Hippocampal formation (tissue), 2 donors: Measurements from ENCODE around the gene CDCA5.

Experiments
- DNase-seq, 2 donors: peaks; one replicate each; lab custom pipeline; 2025; lab: John Stamatoyannopoulos, UW

The CDCA5 gene

DNA sequence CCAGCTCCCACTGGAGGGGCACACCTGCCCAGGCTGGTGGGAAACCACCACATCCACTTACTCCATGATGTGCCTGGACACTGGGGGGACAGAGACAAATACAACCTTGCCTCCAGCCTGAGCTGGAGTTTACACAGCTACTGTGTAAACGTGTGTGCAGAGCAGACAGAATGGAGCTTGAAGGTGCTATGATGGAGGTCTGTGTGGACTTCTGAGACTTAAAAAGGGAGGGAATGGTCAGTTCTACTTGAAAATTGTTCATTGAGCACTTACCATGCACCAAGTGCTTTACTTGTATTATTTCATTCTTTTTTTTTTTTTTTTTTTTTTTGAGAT is 11.2 kb downstream of the CDCA5 start:
- no peak for DNase-seq

DNA sequence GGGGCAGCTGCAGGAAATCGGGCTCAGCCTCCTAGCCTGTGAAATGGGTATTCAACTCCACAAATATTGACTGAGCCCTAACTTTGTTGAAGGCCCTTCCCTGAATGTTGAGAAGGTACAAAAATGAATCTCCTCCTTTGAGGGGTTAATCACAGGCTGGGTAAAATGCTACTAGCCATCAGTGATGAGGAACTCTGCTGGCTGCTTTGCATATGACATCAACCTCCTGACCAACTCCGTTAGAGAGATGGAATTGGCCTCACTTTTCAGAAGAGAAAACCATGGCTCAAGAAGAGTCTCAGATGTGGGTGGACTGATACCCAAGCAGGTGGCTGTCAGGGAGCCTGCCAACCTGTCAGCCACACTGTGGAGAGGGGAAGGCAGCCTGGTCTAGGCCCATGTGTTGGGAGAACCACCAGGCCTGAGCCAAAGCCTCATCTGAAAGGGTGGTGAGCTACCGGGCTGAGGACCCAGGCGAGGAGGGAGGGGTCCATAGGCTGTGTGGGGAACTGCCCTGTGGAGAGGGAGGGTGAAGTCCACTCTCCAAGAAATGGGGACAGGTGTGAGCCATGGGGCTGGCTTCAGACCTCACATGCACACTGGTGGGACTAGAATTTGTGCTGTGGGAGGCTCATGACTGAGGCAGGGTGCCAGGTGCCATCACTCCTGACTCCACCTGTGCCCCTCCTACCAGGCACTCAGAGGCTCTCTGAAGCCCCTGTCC is 11.8 kb downstream of the CDCA5 start:
- no peak for DNase-seq

GRCh38 chr11:65069217-65069616 is 14.6 kb downstream of the CDCA5 start:
- DNase-seq = no peak

- DNase-seq = no peak
Measured at GRCh38 chr11:65067446-65067845, 16.4 kb downstream of the CDCA5 start.

GRCh38 chr11:65066805-65067291 is 17.0 kb downstream of the CDCA5 start:
- DNase-seq = no peak

DNA sequence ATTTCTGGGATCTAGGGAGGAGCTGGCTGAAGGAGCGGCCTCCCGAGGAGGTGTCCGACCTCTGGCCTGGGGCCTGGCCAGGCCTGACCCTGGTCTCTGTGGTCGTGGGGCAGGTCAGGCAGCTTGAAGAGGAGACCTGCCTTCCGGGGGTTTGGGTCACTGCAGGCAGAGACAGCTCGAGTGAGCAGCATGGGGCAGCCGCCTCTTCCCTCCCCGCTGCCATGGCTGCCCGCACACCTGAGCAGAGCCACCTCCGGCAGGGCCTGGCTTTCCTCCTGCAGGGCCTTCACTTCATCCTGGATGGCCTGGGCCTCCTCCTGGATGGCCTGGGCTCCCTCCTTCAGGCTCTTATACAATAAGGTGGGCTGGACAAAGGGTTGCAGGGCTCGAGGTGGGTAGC is 17.5 kb downstream of the CDCA5 start:
- no peak for DNase-seq

GRCh38 chr11:65065851-65066250 is 18.0 kb downstream of the CDCA5 start:
- no peak for DNase-seq

GRCh38 chr11:65064847-65065240 is 19.0 kb downstream of the CDCA5 start:
- no peak for DNase-seq

DNA sequence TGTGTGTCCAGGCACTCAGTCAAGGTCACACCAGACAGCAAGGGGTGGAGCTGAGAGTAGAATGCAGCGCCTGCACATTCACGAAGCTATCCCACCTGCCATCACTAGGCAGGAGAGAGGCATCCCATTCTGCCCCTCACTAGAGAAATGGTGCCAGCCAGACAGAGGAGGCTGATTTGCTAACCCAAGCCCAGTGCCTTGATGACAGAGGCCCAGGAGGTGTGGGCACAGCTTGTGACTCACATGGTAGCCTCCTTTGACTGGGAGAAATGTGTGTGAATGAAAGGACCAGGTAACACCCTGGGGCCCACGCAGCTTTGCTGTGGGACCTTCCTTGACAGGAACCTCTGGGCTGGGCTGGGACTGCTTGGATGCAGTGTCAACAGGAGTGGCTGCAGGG is 20.3 kb downstream of the CDCA5 start:
- DNase-seq = no peak

GRCh38 chr11:65060913-65061408 is 22.9 kb downstream of the CDCA5 start:
- DNase-seq = no peak

- no peak for DNase-seq
Measured at GRCh38 chr11:65059959-65060824, 23.6 kb downstream of the CDCA5 start.

DNA sequence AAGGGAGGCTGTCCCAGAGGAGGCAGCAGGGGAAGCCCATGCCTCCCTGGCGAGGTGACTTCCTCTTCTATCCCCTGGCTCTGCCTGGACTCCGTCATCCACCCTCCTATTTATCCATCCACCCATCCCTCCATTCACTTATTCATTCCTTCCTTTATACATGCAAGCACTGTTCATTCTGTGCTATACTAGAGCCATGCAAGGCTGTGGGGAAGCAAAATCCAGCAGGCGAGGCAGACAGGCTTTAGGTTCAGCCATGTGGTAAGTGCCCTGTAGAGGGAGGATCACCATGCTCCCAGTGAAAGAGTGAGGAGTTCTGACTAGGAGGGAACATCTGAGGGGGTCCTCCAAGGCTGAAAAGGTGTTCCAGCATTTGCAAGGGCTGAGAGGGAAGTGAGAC is 24.3 kb downstream of the CDCA5 start:
- no peak for DNase-seq

DNA sequence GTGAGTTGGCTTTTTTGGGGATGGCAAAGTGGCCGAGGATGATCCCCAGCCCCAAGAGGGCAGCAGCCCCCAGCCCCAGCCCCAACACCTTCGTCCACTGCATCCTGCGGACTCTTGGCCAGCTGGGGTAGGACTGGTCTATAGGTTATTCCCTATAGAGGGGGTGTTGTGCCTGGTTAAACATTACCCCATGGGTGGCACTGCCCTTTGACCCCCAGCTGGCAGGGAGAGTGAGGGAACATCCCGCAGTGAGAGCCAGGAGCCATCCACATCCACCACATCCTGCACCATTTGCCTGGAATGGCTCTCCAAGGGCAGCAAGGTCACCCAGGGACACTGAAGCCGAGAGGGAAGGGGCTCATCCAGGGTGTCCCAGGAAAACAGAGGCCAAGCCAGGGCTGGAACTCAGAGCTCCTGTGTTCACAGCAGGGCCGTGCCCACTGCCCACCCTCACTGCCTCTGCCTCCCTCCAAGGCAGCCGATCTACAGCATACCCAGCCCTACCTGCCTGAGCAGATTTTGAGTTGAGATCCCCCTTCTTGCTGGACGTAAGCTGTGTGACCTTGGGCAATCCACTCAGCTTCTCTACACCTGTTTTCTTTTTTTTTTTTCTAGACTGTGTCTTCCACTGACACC is 25.3 kb downstream of the CDCA5 start, which contains the start of gene NAALADL1:
NAALADL1 (minus strand) TSS at position 135 of the 636 bp plus-strand sequence; CDS start at position 103, 32 bp downstream.
- no peak for DNase-seq

DNA sequence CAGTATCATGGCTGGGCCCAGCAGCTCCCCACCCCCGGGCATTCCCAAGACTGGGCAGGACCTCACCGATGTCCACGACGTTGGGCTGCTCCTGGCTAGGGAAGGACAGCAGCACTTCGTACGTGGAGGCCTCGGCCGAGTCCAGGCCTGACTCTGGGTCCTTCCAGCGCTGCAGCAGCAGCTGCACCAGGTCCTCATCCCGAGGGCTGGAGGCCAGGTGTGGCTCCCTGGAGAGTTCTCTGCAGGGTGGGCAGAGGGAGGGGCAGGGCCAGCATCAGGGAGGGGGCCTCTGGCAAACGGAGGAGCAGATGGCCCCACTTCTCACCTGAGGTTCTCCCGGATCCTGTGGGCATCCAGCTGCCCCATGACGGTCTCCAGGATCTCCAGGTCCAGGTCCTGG is 25.8 kb downstream of the CDCA5 start:
- no peak for DNase-seq

DNA sequence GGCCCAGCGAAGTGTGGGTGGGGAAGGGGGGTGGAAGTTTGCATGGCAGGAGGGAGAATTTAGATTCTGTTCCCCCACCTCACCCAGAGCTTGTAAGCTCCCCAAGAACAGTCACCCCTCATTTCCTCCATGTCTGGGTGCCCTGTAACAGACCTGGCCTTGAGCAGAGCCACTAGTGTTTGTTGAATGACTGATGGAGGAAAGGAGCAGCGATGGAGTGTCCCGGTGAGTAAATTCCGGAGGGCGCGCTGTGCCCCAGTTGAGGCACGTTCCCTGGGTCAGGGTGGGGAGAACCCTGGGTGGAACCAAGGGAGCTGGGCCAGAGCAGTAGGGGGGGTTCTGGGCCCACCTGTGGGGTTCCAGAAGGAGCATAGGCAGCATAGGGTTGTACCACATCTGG is 26.3 kb downstream of the CDCA5 start:
- DNase-seq = no peak

- DNase-seq = no peak
Measured at GRCh38 chr11:65056999-65057398, 26.8 kb downstream of the CDCA5 start.

GRCh38 chr11:65055538-65055937 is 28.3 kb downstream of the CDCA5 start:
- DNase-seq = no peak

DNA sequence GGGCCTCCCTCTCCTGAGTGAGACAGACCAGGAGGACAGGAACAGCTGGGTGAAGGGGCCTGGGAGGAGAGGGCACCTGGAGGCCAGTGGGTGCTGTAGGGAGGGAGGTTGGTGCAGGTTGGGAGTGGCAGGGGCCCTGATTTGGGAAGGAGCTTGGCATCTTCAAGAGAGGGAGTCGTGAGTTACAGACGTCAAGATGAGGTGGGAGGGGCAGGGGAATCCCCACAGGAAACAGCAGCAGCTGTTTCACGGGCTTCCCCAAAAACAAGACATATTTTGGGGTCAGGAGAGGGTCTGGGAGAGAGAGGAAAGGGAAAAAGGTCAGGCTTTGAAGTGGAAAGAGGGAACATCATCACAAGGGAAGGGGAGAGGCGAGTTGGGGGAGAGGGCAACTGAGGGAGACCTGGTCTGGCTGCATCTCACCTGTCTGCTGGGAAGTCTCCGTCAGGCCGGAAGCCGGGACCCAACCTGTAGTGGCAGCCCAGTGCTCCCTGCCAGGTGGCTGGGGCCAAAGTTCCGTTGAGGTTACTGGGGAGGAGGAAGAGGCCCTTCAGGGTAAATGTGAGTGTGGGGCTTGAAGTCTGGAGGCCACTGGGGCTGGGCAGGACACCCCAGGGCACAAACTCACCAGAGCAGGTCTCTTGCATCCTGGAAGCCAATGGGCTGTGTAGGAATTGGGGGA is 29.9 kb downstream of the CDCA5 start:
- no peak for DNase-seq

- DNase-seq = no peak
Measured at GRCh38 chr11:65051398-65051858, 32.4 kb downstream of the CDCA5 start.

GRCh38 chr11:65047581-65048422 is 36.0 kb downstream of the CDCA5 start:
- DNase-seq = no peak

DNA sequence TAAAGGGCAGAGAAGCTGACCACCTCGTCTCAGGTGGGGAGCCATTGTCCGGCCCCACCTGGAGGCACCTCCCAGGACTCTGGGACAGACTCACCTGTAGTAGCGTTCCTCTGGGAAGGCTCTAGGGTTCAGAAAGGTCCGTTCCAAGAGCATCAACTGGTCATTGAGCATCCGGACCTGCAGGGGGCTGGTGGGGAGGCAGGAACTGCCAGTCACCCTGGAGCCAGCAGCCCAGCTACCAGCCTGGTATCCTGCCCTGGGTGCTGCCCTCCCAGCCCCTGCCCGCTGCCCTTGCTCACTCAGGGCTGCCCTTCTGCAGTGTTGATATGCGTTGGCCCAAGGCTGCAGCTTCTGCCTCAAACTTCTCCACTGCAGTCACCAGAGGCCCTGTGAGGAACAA is 38.1 kb downstream of the CDCA5 start:
- DNase-seq = no peak
